GM23338 (cell line): ENCODE measurements around the gene IGF2BP1. TPM values are rescaled to one million over a fixed set of nuclear protein-coding genes. Genes with fewer than 3 reads are reported as not detected.

Experiments used
- ATAC-seq: fragments of 200-7000 bp; cut with Tn5 transposase; 3 replicates; pipeline ENCODE4 v1.9.1; 2020
- DNase-seq: peaks from one replicate; pipeline ENCODE4 v3.0.0-alpha.2; 2015; ENCODE audit warnings: low spot score
- H2AFZ ChIP-seq: fragments of 200-600 bp; sonication (generic); 2 replicates; pipeline ENCODE4 v1.8.0; 2016; ENCODE audit warnings: antibody characterized with exemption, mild to moderate bottlenecking, moderate library complexity
- H3F3A ChIP-seq: fragments of 200-600 bp; sonication (generic); replicated peaks from 2 replicates; pipeline ENCODE4 v1.8.0; 2017; ENCODE audit warnings: antibody characterized with exemption, mixed run types, low read depth
- H3K27ac ChIP-seq: fragments of 200-600 bp; sonication (generic); 2 replicates; pipeline ENCODE4 v1.6.1; 2016; ENCODE audit warnings: low read depth
- H3K27me3 ChIP-seq: fragments of 200-600 bp; sonication (generic); 2 replicates; pipeline ENCODE4 v1.8.0; 2016; ENCODE audit warnings: mild to moderate bottlenecking, mixed run types, moderate library complexity; ENCODE audit not compliant: insufficient read depth
- H3K36me3 ChIP-seq: fragments of 200-600 bp; sonication (generic); 2 replicates; pipeline ENCODE4 v1.8.0; 2016; ENCODE audit warnings: mild to moderate bottlenecking; ENCODE audit not compliant: insufficient read depth
- H3K4me1 ChIP-seq: fragments of 200-600 bp; sonication (generic); 2 replicates; pipeline ENCODE4 v1.8.0; 2016; ENCODE audit warnings: mild to moderate bottlenecking, moderate library complexity; ENCODE audit not compliant: insufficient read depth
- H3K4me2 ChIP-seq: fragments of 200-600 bp; sonication (generic); 2 replicates; pipeline ENCODE4 v1.7.1; 2017; ENCODE audit warnings: mixed run types
- H3K4me3 ChIP-seq: fragments of 200-600 bp; sonication (generic); 2 replicates; pipeline ENCODE4 v1.6.1; 2016; ENCODE audit warnings: mixed run types
- H3K79me2 ChIP-seq: fragments of 200-600 bp; sonication (generic); replicated peaks from 2 replicates; pipeline ENCODE4 v1.8.0; 2017; ENCODE audit warnings: mild to moderate bottlenecking; ENCODE audit not compliant: insufficient read depth
- H3K9me2 ChIP-seq: fragments of 200-600 bp; sonication (generic); 2 replicates; pipeline ENCODE4 v1.8.0; 2017; ENCODE audit not compliant: insufficient read depth
- H4K20me1 ChIP-seq: fragments of 200-600 bp; sonication (generic); replicated peaks from 2 replicates; pipeline ENCODE4 v1.8.0; 2017; ENCODE audit warnings: mild to moderate bottlenecking; ENCODE audit not compliant: insufficient read depth
- H3K27ac Mint-ChIP-seq: 2 replicates; pipeline ENCODE4 v1.8.0; 2020; ENCODE audit warnings: inconsistent platforms, mild to moderate bottlenecking, moderate library complexity, mixed read lengths
- H3K27me3 Mint-ChIP-seq: 3 replicates; pipeline ENCODE4 v1.8.0; 2022; ENCODE audit warnings: low read depth, mild to moderate bottlenecking, moderate library complexity, mixed read lengths, inconsistent platforms; ENCODE audit not compliant: insufficient read depth, poor library complexity
- H3K36me3 Mint-ChIP-seq: 3 replicates; pipeline ENCODE4 v1.8.0; 2021; ENCODE audit warnings: low read depth, mild to moderate bottlenecking, inconsistent platforms, moderate library complexity, mixed read lengths
- H3K4me1 Mint-ChIP-seq: 3 replicates; pipeline ENCODE4 v1.8.0; 2020; ENCODE audit warnings: mild to moderate bottlenecking, inconsistent platforms, mixed read lengths
- H3K4me3 Mint-ChIP-seq: 3 replicates; pipeline ENCODE4 v1.8.0; 2021; ENCODE audit warnings: moderate library complexity, mild to moderate bottlenecking, inconsistent platforms, mixed read lengths
- H3K9me3 Mint-ChIP-seq: 3 replicates; pipeline ENCODE4 v1.8.0; 2020; ENCODE audit warnings: moderate library complexity, mild to moderate bottlenecking, inconsistent platforms, mixed read lengths
- CREB1 ChIP-seq: fragments of 250-450 bp; sonication (Bioruptor Pico); IDR thresholded peaks from 2 replicates; pipeline ENCODE4 v1.5.0; 2020; ENCODE audit warnings: low read depth, mild to moderate bottlenecking, moderate library complexity
- EZH2 ChIP-seq: fragments of 200-600 bp; sonication (generic); IDR thresholded peaks from one replicate; pipeline ENCODE4 v1.8.0; 2017; ENCODE audit warnings: antibody characterized with exemption, mild to moderate bottlenecking, low read depth; ENCODE audit not compliant: unreplicated experiment
- JUNB ChIP-seq: IDR thresholded peaks from one replicate; pipeline ENCODE4 v1.6.1; 2016; ENCODE audit warnings: antibody characterized with exemption; ENCODE audit not compliant: unreplicated experiment
- NANOG ChIP-seq: IDR thresholded peaks from 2 replicates; pipeline ENCODE4 v1.6.1; 2016; ENCODE audit warnings: antibody characterized with exemption, borderline replicate concordance
- POLR2AphosphoS5 ChIP-seq: IDR thresholded peaks from 2 replicates; pipeline ENCODE4 v1.6.1; 2016; ENCODE audit warnings: antibody characterized with exemption, low read depth
- ZNF462 ChIP-seq: fragments of 250-450 bp; sonication (Bioruptor Pico); IDR thresholded peaks from 2 replicates; pipeline ENCODE4 v1.5.0; 2020; ENCODE audit warnings: mild to moderate bottlenecking, moderate library complexity
- polyA plus RNA-seq: library from polyadenylated mRNA; unstranded; fragments of >200 nt; fragmentation: Nextera tagmentation; extraction: Ambion mirVana; gene quantifications from 2 replicates; pipeline ENCODE4 v1.2.1, GENCODE V29; 2016
- total RNA-seq: library from RNA; depleted of rRNA; stranded (reverse); fragments of >200 nt; shearing (Covaris generic); gene quantifications from 2 replicates; pipeline ENCODE4 v1.2.3, GENCODE V29; 2014

IGF2BP1 gene
- total and polyA plus RNA-seq, 2 experiments from 2014 or later = 68.6 to 249 TPM

- no peak for TF ChIP-seq ZNF462 (CRISPR knock-in tag)
Measured at GRCh38 chr17:49021768-49022103, 24.6 kb downstream of the IGF2BP1 start (continued).

- Mint-ChIP-seq H3K27ac (peak overlapping the region; percentile 95), H3K9me3 (no peaks in the 10 kb centered on the region; the same call in 2 of the 3 replicates), H3K27me3 (peaks cover 23% of the 10 kb centered on the region), H3K4me1 (peaks cover 84% of the 10 kb centered on the region), H3K36me3 (peaks cover 64% of the 10 kb centered on the region), H3K4me3 (peak overlapping the region; percentile 61)
- Histone ChIP-seq H3K4me1 (peaks cover 77% of the 10 kb centered on the region), H3K79me2 (peaks cover 92% of the 10 kb centered on the region), H3K4me2 (peak overlapping the region; percentile 77), H3K4me3 (peak overlapping the region; percentile 51), H3K9me2 (peaks cover 3% of the 10 kb centered on the region; the same call in 1 of the 2 replicates), H3K27ac (peak overlapping the region; percentile 100), H3K36me3 (peaks cover 27% of the 10 kb centered on the region), H2AFZ (no peak overlapping the region), H3K27me3 (no peaks in the 10 kb centered on the region), H4K20me1 (peaks cover 42% of the 10 kb centered on the region), H3F3A (peaks cover 55% of the 10 kb centered on the region)
- ATAC-seq (peak; percentile 86), DNase-seq (peak; percentile 98)
- TF ChIP-seq NANOG (0 out of 2 replicates have a peak, but pooled peaks have one; percentile 57), EZH2 (no peak), CREB1 (0 out of 2 replicates have a peak, but pooled peaks have one; percentile 21), JUNB (peak; percentile 86), POLR2AphosphoS5 (peak; percentile 64)
Measured at GRCh38 chr17:49022391-49022941, 25.3 kb downstream of the IGF2BP1 start.
